ENCODE data around the gene NFATC2IP. TPM values are rescaled to one million over a fixed set of nuclear protein-coding genes. Genes with fewer than 3 reads are reported as not detected.

Gene NFATC2IP
- total RNA-seq, result 10 to 100 TPM; 21.5 to 38.5 TPM
- 10 to 100 TPM in 1 of 2 donors, 1 to 10 TPM in 1; 6.9 to 37.7 TPM for polyA plus RNA-seq
- long read RNA-seq, donor 1, full-length matches to known transcripts, result 4 of 17 reads
- long read RNA-seq, donor 1, partial matches to known transcripts, result 3 of 17 reads
- long read RNA-seq, donor 1, other reads (novel, unspliced or antisense), result 10 of 17 reads
- long read RNA-seq, donor 2, full-length matches to known transcripts, result 8 of 19 reads
- long read RNA-seq, donor 2, partial matches to known transcripts, result 1 of 19 reads
- long read RNA-seq, donor 2, other reads (novel, unspliced or antisense), result 10 of 19 reads

DNA sequence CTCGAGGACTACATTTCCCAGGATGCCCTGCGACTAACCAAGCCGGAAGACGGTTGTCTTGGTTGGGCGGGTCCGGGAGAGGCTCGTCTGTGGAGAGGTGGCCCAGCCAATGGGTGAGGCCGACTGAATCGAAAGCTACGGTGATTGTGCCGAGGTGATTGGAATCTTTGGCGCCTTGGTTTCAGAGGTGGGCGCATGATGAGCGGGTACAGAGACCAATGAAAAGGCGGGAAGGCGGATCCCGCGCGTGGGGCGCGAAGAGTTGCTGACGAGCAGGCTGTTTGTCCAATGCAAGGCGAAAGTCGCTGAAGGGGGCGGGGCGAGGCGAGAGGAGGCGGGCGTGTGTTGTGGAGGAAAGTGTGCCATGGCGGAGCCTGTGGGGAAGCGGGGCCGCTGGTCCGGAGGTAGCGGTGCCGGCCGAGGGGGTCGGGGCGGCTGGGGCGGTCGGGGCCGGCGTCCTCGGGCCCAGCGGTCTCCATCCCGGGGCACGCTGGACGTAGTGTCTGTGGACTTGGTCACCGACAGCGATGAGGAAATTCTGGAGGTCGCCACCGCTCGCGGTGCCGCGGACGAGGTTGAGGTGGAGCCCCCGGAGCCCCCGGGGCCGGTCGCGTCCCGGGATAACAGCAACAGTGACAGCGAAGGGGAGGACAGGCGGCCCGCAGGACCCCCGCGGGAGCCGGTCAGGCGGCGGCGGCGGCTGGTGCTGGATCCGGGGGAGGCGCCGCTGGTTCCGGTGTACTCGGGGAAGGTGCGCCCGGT lies at the start of gene NFATC2IP:
TSS of gene NFATC2IP (plus strand) at position 290 of the 762 bp plus-strand sequence. CDS start at position 365, 75 bp downstream.
- no peaks in the 10 kb centered on the region for H3K27me3 ChIP-seq (ENCODE audit: control insufficient read depth in 1 of 2, insufficient read depth in 2 of 2, low read length in 1 of 2)
- WGBS, 2 donors, result 0 to 1% methylated on average over 71 to 79 of the region's 79 CpGs
- H3K4me1 ChIP-seq (ENCODE audit: control insufficient read depth in 1 of 2, insufficient read depth in 2 of 2, low read length in 2 of 2), result peaks cover 0 to 1% of the 10 kb centered on the region in 2 donors
- intact Hi-C loops (cut with DNase I), result loop anchor here in 1 of 2 donors (5.0 kb wide), 1 partner anchor 129 kb away; the partner anchor contains the start of gene ATXN2L
- no peaks in the 10 kb centered on the region for H3K9me3 ChIP-seq (ENCODE audit: control insufficient read depth, low read length)
- peak; percentile 100 for DNase-seq
- H3K4me3 ChIP-seq (ENCODE audit: low read length in 2 of 2), result peak within 1 kb of the TSS; percentile 80 to 89
- no peaks in the 10 kb centered on the region for H3K36me3 ChIP-seq (ENCODE audit: control insufficient read depth in 1 of 2, insufficient read depth in 2 of 2, low read length in 1 of 2)
- peak within 1 kb of the TSS; percentile 32 to 38 for H3K27ac ChIP-seq (ENCODE audit: low read depth in 1 of 2, low read length in 2 of 2)
- ATAC-seq (ENCODE audit: low FRiP score), result peak; percentile 99

DNA sequence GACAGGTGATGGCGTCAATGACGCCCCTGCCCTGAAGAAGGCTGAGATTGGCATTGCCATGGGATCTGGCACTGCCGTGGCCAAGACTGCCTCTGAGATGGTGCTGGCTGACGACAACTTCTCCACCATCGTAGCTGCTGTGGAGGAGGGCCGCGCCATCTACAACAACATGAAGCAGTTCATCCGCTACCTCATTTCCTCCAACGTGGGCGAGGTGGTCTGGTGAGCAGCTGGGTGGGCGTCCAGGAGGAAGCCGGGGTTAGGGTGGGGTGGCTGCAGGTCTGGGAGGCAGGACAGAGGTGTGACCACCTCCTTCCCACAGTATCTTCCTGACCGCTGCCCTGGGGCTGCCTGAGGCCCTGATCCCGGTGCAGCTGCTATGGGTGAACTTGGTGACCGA lies 48.9 kb upstream of the NFATC2IP start:
- H3K4me3 ChIP-seq (ENCODE audit: low read length in 2 of 2), result no peak overlapping the region
- no peaks in the 10 kb centered on the region for H3K9me3 ChIP-seq (ENCODE audit: control insufficient read depth, low read length)
- DNase-seq (no peak), ATAC-seq (ENCODE audit: low FRiP score) (no peak)
- no peaks in the 10 kb centered on the region for H3K4me1 ChIP-seq (ENCODE audit: control insufficient read depth in 1 of 2, insufficient read depth in 2 of 2, low read length in 2 of 2)
- H3K27me3 ChIP-seq (ENCODE audit: control insufficient read depth in 1 of 2, insufficient read depth in 2 of 2, low read length in 1 of 2), result no peaks in the 10 kb centered on the region
- no peak overlapping the region for H3K27ac ChIP-seq (ENCODE audit: low read depth in 1 of 2, low read length in 2 of 2)
- WGBS, 2 donors, result 90 to 92% methylated on average over 15 of the region's 15 CpGs
- no peaks in the 10 kb centered on the region for H3K36me3 ChIP-seq (ENCODE audit: control insufficient read depth in 1 of 2, insufficient read depth in 2 of 2, low read length in 1 of 2)
- intact Hi-C loops (cut with DNase I), result no loop called here

DNA sequence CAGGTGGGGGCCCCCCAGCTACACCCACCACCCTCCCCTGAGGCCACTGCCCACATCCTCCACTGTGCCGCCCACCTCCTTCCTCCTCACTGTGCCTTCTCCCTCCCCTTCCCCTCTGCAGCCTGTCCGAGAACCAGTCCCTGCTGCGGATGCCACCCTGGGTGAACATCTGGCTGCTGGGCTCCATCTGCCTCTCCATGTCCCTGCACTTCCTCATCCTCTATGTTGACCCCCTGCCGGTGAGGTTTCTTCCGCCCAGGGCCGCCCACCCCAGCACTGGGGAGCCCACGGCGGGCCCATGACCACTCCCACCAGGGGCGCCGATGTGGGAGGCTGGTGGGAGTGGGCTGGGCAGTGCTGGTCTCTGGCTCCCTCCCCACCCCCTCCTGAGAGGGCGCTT lies 47.8 kb upstream of the NFATC2IP start:
- intact Hi-C loops (cut with DNase I), result no loop called here
- DNase-seq, result no peak
- ATAC-seq (ENCODE audit: low FRiP score), result no peak
- no peak overlapping the region for H3K4me3 ChIP-seq (ENCODE audit: low read length in 2 of 2)
- no peaks in the 10 kb centered on the region for H3K9me3 ChIP-seq (ENCODE audit: control insufficient read depth, low read length)
- no peak overlapping the region for H3K27ac ChIP-seq (ENCODE audit: low read depth in 1 of 2, low read length in 2 of 2)
- H3K4me1 ChIP-seq (ENCODE audit: control insufficient read depth in 1 of 2, insufficient read depth in 2 of 2, low read length in 2 of 2), result no peaks in the 10 kb centered on the region
- H3K36me3 ChIP-seq (ENCODE audit: control insufficient read depth in 1 of 2, insufficient read depth in 2 of 2, low read length in 1 of 2), result no peaks in the 10 kb centered on the region
- 71% methylated on average over 11 of the region's 11 CpGs for WGBS, 2 donors
- H3K27me3 ChIP-seq (ENCODE audit: control insufficient read depth in 1 of 2, insufficient read depth in 2 of 2, low read length in 1 of 2), result no peaks in the 10 kb centered on the region

DNA sequence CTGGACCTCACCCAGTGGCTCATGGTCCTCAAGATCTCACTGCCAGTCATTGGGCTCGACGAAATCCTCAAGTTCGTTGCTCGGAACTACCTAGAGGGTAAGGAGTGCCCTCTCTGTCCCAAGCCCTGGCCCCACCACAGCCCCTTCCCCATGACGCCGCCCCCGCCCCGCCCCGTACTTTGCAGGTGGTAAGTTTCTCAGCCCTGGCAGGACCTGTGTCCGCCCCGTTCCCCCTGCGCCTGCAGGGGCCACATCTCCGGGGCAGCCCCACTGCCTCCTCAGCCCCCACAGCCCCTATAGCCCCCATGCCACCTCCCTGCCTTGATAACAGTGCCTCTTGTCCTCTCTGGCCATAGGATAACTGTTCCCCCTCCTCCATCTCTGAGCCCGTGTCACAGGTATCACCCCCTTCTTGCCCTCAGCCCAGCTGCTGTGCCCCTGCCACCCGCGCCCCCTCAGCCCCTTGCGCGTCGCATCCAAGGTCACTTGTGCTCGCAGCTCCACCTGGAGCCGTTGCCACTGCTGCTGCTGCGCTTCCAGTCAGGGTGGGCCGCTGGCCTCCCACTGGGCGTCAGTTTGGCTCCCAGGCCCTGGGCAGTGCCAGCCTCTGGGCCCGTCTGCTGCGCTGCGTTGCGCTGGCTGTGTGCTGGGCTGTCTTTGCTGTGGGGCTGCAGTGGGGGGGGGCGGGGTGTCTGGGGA lies 47.2 kb upstream of the NFATC2IP start:
- no peak for ATAC-seq (ENCODE audit: low FRiP score)
- no peak for DNase-seq
- Histone ChIP-seq H3K4me3 (ENCODE audit: low read length in 2 of 2) (no peak overlapping the region), H3K4me1 (ENCODE audit: control insufficient read depth in 1 of 2, insufficient read depth in 2 of 2, low read length in 2 of 2) (no peaks in the 10 kb centered on the region), H3K36me3 (ENCODE audit: control insufficient read depth in 1 of 2, insufficient read depth in 2 of 2, low read length in 1 of 2) (no peaks in the 10 kb centered on the region), H3K27ac (ENCODE audit: low read depth in 1 of 2, low read length in 2 of 2) (no peak overlapping the region), H3K27me3 (ENCODE audit: control insufficient read depth in 1 of 2, insufficient read depth in 2 of 2, low read length in 1 of 2) (no peaks in the 10 kb centered on the region), H3K9me3 (ENCODE audit: control insufficient read depth, low read length) (no peaks in the 10 kb centered on the region)
- intact Hi-C loops (cut with DNase I), result no loop called here
- 85 to 88% methylated on average over 29 of the region's 29 CpGs for WGBS, 2 donors

DNA sequence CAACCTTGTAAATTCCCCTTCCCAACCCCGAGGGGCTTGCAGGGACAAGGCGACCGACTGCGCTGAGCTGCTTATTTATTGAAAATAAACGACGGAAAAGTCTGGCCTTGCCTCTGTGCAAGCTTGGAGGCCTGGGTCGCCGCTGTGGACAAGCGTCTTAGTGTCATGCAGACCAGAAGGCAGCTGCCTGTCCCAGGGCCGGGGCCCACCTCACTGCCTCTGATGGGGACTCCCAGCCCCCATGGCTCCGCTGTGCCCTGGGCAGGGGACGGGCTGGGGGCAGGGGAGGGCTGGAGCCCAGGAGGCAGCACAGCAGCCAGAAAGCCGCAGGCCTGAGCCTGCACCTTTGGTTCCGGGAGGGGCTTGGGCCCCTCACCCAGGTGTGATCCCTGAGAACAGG lies 46.4 kb upstream of the NFATC2IP start:
- no peaks in the 10 kb centered on the region for H3K4me1 ChIP-seq (ENCODE audit: control insufficient read depth in 1 of 2, insufficient read depth in 2 of 2, low read length in 2 of 2)
- intact Hi-C loops (cut with DNase I), result no loop called here
- no peaks in the 10 kb centered on the region for H3K27me3 ChIP-seq (ENCODE audit: control insufficient read depth in 1 of 2, insufficient read depth in 2 of 2, low read length in 1 of 2)
- H3K27ac ChIP-seq (ENCODE audit: low read depth in 1 of 2, low read length in 2 of 2), result no peak overlapping the region
- no peak overlapping the region for H3K4me3 ChIP-seq (ENCODE audit: low read length in 2 of 2)
- H3K9me3 ChIP-seq (ENCODE audit: control insufficient read depth, low read length), result no peaks in the 10 kb centered on the region
- H3K36me3 ChIP-seq (ENCODE audit: control insufficient read depth in 1 of 2, insufficient read depth in 2 of 2, low read length in 1 of 2), result no peaks in the 10 kb centered on the region
- WGBS, 2 donors, result 77 to 85% methylated on average over 14 of the region's 14 CpGs
- ATAC-seq (ENCODE audit: low FRiP score) (no peak), DNase-seq (no peak)

DNA sequence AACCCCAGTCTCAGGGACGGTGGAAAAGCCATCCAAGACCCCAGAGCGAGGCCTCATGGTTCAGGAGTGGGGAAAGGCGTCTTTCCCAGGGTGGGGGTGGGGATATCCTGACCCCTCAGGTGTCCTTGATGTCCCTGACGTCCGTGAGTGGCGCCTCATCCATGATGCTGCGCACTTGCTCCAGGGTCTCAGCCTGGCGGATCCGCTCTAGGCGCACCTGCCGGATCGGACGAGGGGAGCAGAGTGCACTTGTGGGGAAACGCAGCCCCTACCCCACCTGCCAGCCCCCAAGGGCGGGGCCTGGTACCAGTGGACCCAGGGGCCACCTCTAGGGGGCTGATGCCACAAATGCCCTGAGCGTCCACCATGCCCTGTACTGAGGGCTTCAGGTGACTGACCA lies 45.9 kb upstream of the NFATC2IP start:
- ATAC-seq (ENCODE audit: low FRiP score) (no peak), DNase-seq (no peak)
- no peaks in the 10 kb centered on the region for H3K9me3 ChIP-seq (ENCODE audit: control insufficient read depth, low read length)
- H3K4me1 ChIP-seq (ENCODE audit: control insufficient read depth in 1 of 2, insufficient read depth in 2 of 2, low read length in 2 of 2), result no peaks in the 10 kb centered on the region
- no peaks in the 10 kb centered on the region for H3K27me3 ChIP-seq (ENCODE audit: control insufficient read depth in 1 of 2, insufficient read depth in 2 of 2, low read length in 1 of 2)
- 95 to 96% methylated on average over 16 of the region's 16 CpGs for WGBS, 2 donors
- no peak overlapping the region for H3K27ac ChIP-seq (ENCODE audit: low read depth in 1 of 2, low read length in 2 of 2)
- no peaks in the 10 kb centered on the region for H3K36me3 ChIP-seq (ENCODE audit: control insufficient read depth in 1 of 2, insufficient read depth in 2 of 2, low read length in 1 of 2)
- intact Hi-C loops (cut with DNase I), result no loop called here
- no peak overlapping the region for H3K4me3 ChIP-seq (ENCODE audit: low read length in 2 of 2)

DNA sequence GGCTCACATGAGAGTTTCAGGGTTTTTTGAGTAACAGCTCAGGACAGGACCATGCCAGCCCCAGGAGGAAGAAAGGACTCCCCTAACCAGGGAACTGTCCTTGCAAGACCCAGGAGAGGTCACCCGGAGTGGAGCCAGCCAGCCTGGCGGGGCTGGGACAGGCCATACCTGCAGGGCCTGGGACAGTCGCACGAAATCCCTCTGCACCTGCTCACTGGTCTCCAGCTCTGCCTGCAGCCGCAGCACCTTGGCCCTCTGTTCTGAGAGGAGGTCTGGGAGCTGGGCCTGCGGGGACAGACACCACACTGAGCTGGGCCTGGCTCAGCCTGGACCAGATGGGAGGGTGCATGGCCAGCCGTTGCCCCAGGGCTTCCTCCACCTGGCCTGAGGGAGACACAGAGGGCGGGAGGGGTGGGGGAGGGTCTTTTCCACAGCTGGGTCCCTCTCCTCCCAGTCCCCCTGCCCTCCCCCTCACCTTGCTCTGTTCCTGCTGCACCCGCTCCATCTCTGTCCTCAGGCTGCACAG lies 45.4 kb upstream of the NFATC2IP start:
- intact Hi-C loops (cut with DNase I), result no loop called here
- Histone ChIP-seq H3K9me3 (ENCODE audit: control insufficient read depth, low read length) (no peaks in the 10 kb centered on the region), H3K4me1 (ENCODE audit: control insufficient read depth in 1 of 2, insufficient read depth in 2 of 2, low read length in 2 of 2) (no peaks in the 10 kb centered on the region), H3K27ac (ENCODE audit: low read depth in 1 of 2, low read length in 2 of 2) (no peak overlapping the region), H3K4me3 (ENCODE audit: low read length in 2 of 2) (no peak overlapping the region), H3K36me3 (ENCODE audit: control insufficient read depth in 1 of 2, insufficient read depth in 2 of 2, low read length in 1 of 2) (no peaks in the 10 kb centered on the region), H3K27me3 (ENCODE audit: control insufficient read depth in 1 of 2, insufficient read depth in 2 of 2, low read length in 1 of 2) (no peaks in the 10 kb centered on the region)
- WGBS, 2 donors, result 89 to 92% methylated on average over 9 of the region's 9 CpGs
- DNase-seq, result no peak
- ATAC-seq (ENCODE audit: low FRiP score), result no peak

DNA sequence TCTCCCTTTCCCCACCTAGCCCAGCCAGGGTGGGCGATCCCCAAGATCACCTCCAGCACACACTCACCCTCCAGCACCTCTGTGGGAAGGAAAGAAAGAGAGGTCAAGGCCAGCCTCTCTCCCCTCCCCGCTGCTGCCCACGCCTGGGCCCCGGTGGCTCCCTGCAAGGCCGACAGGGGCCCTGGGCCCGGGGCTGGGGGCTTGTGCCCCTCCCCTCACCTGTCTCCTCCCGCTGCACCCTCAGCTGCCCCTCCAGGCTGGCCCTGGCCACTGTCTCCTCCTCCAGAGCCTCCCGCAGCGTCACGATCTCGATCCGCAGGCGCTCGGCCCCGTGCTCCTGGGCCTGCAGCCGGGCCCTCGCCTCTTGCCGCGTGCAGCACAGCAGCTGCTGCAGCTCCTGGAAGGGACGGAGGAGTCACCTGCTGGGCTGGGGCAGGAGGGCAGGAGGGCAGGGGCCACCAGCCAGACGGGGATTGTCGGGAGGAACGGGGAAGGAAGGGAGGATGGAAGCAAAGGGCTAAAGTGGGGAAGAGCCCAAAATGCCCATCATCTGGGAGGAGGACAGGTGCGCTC lies 44.9 kb upstream of the NFATC2IP start:
- no peaks in the 10 kb centered on the region for H3K4me1 ChIP-seq (ENCODE audit: control insufficient read depth in 1 of 2, insufficient read depth in 2 of 2, low read length in 2 of 2)
- H3K27ac ChIP-seq (ENCODE audit: low read depth in 1 of 2, low read length in 2 of 2), result no peak overlapping the region
- no peak overlapping the region for H3K4me3 ChIP-seq (ENCODE audit: low read length in 2 of 2)
- no peaks in the 10 kb centered on the region for H3K27me3 ChIP-seq (ENCODE audit: control insufficient read depth in 1 of 2, insufficient read depth in 2 of 2, low read length in 1 of 2)
- no peak for DNase-seq
- no peak for ATAC-seq (ENCODE audit: low FRiP score)
- H3K36me3 ChIP-seq (ENCODE audit: control insufficient read depth in 1 of 2, insufficient read depth in 2 of 2, low read length in 1 of 2), result no peaks in the 10 kb centered on the region
- no peaks in the 10 kb centered on the region for H3K9me3 ChIP-seq (ENCODE audit: control insufficient read depth, low read length)
- intact Hi-C loops (cut with DNase I), result no loop called here
- WGBS, 2 donors, result 77 to 84% methylated on average over 23 to 24 of the region's 24 CpGs
